Natural killer cell (primary cell): ENCODE results near the gene TMEM131. TPM values are rescaled to one million over a fixed set of nuclear protein-coding genes. Genes with fewer than 3 reads are reported as not detected.
"Not testable (repeated sequence)": the region's sequence is repeated elsewhere in the genome, so short reads cannot be mapped to it uniquely, and the experiment has no call there.

Experiments
- ATAC-seq, 3 donors: fragments of 150-1000 bp in 2 of 3; fragments of 200-7000 bp in 1 of 3; cut with Tn5 transposase; 1 replicate in 1 of 3; 2 replicates in 2 of 3; pipeline ENCODE4 v1.10.0; 2021; ENCODE audit warnings: mild to moderate bottlenecking in 2 of 3, moderate library complexity in 2 of 3
- DNase-seq, 2 donors: peaks; one replicate each; pipeline versions ENCODE4 v3.0.0 to v3.0.0-alpha.2; 2013 to 2021; ENCODE audit warnings: mixed read lengths in 1 of 2
- H3K27ac ChIP-seq: one replicate; pipeline ENCODE4 v1.5.1; 2013; ENCODE audit warnings: mild to moderate bottlenecking, low read length
- H3K27me3 ChIP-seq: one replicate; pipeline ENCODE4 v1.6.1; 2013; ENCODE audit warnings: low read length; ENCODE audit not compliant: control insufficient read depth, insufficient read depth
- H3K36me3 ChIP-seq: one replicate; pipeline ENCODE4 v1.6.1; 2013; ENCODE audit warnings: low read length; ENCODE audit not compliant: control insufficient read depth, insufficient read depth
- H3K4me1 ChIP-seq: one replicate; pipeline ENCODE4 v1.6.1; 2013; ENCODE audit warnings: low read length; ENCODE audit not compliant: control insufficient read depth, insufficient read depth
- H3K4me3 ChIP-seq: one replicate; pipeline ENCODE4 v1.5.1; 2013; ENCODE audit warnings: low read length
- H3K9me3 ChIP-seq: one replicate; pipeline ENCODE4 v1.6.1; 2013; ENCODE audit warnings: low read length; ENCODE audit not compliant: control insufficient read depth, insufficient read depth
- H3K27ac Mint-ChIP-seq, 2 donors: one replicate each; pipeline ENCODE4 v1.8.0; 2022; ENCODE audit warnings: mild to moderate bottlenecking in 2 of 2, mixed read lengths in 2 of 2, moderate library complexity in 1 of 2
- H3K27me3 Mint-ChIP-seq, 2 donors: one replicate each; pipeline ENCODE4 v1.8.0; 2022; ENCODE audit warnings: low read depth in 2 of 2, mixed read lengths in 2 of 2
- H3K36me3 Mint-ChIP-seq: one replicate; pipeline ENCODE4 v1.8.0; 2022; ENCODE audit warnings: mixed read lengths
- H3K4me1 Mint-ChIP-seq, 2 donors: one replicate each; pipeline ENCODE4 v1.8.0; 2022; ENCODE audit warnings: mixed read lengths in 2 of 2
- H3K4me3 Mint-ChIP-seq: one replicate; pipeline ENCODE4 v1.8.0; 2022; ENCODE audit warnings: mild to moderate bottlenecking, moderate library complexity, mixed read lengths
- H3K9me3 Mint-ChIP-seq, 2 donors: one replicate each; pipeline ENCODE4 v1.8.0; 2022; ENCODE audit warnings: mixed read lengths in 2 of 2
- WGBS: methylation state at CpG from one replicate; pipeline ENCODE4 v1.1.7; 2013; ENCODE audit warnings: missing lambda C conversion rate; ENCODE audit not compliant: insufficient coverage; 5-methylcytosine and 5-hydroxymethylcytosine counted together
- intact Hi-C: fragments of 100-400 bp; cut with micrococcal nuclease; formaldehyde crosslinking; loops from one replicate; pipeline ENCODE4 v1.14.2; 2022
- total RNA-seq, 4 donors: library from RNA; stranded (reverse); fragments of 120-200 nt in 1 of 4; gene quantifications; one replicate each; pipeline versions ENCODE4 v1.2.3 to v1.2.4, GENCODE V29; 2013 to 2022
- TF ChIP-seq, protein P1 (sequence below): fragments of 200-600 bp; IDR thresholded peaks from one replicate; pipeline ENCODE4 v1.8.0; 2022; ENCODE audit warnings: antibody characterized with exemption

TMEM131 gene
- total RNA-seq, 3 donors from 2014 or later (not counting 1 experiment from before 2014, with no cell fraction given), result 44.8 to 72.1 (median 67.1) TPM

GRCh38 chr2:97878865-97879264 lies 116.9 kb downstream of the TMEM131 start:
- no peak overlapping the region for H3K4me3 ChIP-seq
- TF ChIP-seq, protein P1, sequence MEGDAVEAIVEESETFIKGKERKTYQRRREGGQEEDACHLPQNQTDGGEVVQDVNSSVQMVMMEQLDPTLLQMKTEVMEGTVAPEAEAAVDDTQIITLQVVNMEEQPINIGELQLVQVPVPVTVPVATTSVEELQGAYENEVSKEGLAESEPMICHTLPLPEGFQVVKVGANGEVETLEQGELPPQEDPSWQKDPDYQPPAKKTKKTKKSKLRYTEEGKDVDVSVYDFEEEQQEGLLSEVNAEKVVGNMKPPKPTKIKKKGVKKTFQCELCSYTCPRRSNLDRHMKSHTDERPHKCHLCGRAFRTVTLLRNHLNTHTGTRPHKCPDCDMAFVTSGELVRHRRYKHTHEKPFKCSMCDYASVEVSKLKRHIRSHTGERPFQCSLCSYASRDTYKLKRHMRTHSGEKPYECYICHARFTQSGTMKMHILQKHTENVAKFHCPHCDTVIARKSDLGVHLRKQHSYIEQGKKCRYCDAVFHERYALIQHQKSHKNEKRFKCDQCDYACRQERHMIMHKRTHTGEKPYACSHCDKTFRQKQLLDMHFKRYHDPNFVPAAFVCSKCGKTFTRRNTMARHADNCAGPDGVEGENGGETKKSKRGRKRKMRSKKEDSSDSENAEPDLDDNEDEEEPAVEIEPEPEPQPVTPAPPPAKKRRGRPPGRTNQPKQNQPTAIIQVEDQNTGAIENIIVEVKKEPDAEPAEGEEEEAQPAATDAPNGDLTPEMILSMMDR, result no peak
- H3K36me3 ChIP-seq, result no peaks in the 10 kb centered on the region
- no peaks in the 10 kb centered on the region for H3K9me3 Mint-ChIP-seq
- intact Hi-C loops, result no loop called here
- WGBS, result 100% methylated on average over 3 of the region's 3 CpGs
- H3K27me3 ChIP-seq, result no peaks in the 10 kb centered on the region
- no peak for ATAC-seq
- H3K4me3 Mint-ChIP-seq, result no peak overlapping the region
- H3K36me3 Mint-ChIP-seq, result no peaks in the 10 kb centered on the region
- no peaks in the 10 kb centered on the region for H3K27me3 Mint-ChIP-seq
- H3K27ac Mint-ChIP-seq, result no peak overlapping the region
- no peaks in the 10 kb centered on the region for H3K4me1 ChIP-seq
- no peak overlapping the region for H3K27ac ChIP-seq
- H3K4me1 Mint-ChIP-seq, result peaks cover 48 to 60% of the 10 kb centered on the region in 2 donors
- DNase-seq, result no peak
- H3K9me3 ChIP-seq, result no peaks in the 10 kb centered on the region

- DNase-seq, H3K36me3 ChIP-seq, H3K27me3 ChIP-seq, H3K27ac Mint-ChIP-seq, H3K36me3 Mint-ChIP-seq, H3K4me1 ChIP-seq, intact Hi-C loops, H3K27me3 Mint-ChIP-seq, H3K4me3 Mint-ChIP-seq, H3K27ac ChIP-seq, H3K9me3 Mint-ChIP-seq, H3K4me3 ChIP-seq, ATAC-seq, H3K9me3 ChIP-seq: not testable (repeated sequence)
- 95% methylated on average over 2 of the region's 2 CpGs for WGBS
- H3K4me1 Mint-ChIP-seq, result peaks cover 52 to 63% of the 10 kb centered on the region in 2 donors
These were observed 117.4 kb downstream of the TMEM131 start for GRCh38 chr2:97878317-97878716.

- Mint-ChIP-seq H3K27ac (peak overlapping the region; percentile 44 to 66), H3K27me3 (no peaks in the 10 kb centered on the region), H3K4me3 (no peak overlapping the region), H3K9me3 (no peaks in the 10 kb centered on the region), H3K4me1 (peaks cover 58 to 63% of the 10 kb centered on the region in 2 donors), H3K36me3 (no peaks in the 10 kb centered on the region)
- Histone ChIP-seq H3K27me3 (no peaks in the 10 kb centered on the region), H3K36me3 (no peaks in the 10 kb centered on the region), H3K4me3 (no peak overlapping the region), H3K27ac (no peak overlapping the region), H3K9me3 (no peaks in the 10 kb centered on the region), H3K4me1 (peaks cover 13% of the 10 kb centered on the region)
- ATAC-seq (no peak), DNase-seq (no peak)
- TF ChIP-seq, protein P1, result no peak
- WGBS, result 89% methylated on average over 3 of the region's 4 CpGs
- intact Hi-C loops, result no loop called here
These were observed 124.5 kb downstream of the TMEM131 start for GRCh38 chr2:97871096-97871780.

GRCh38 chr2:97870396-97870843 lies 125.3 kb downstream of the TMEM131 start:
- Histone ChIP-seq H3K27ac (no peak overlapping the region), H3K27me3 (no peaks in the 10 kb centered on the region), H3K36me3 (no peaks in the 10 kb centered on the region), H3K4me1 (peaks cover 13% of the 10 kb centered on the region), H3K9me3 (no peaks in the 10 kb centered on the region), H3K4me3 (no peak overlapping the region)
- DNase-seq (peak in 1 of 2 donors; percentile 48), ATAC-seq (peak; percentile 86 to 97 (median 92))
- TF ChIP-seq, protein P1, result no peak
- intact Hi-C loops, result no loop called here
- peak overlapping the region; percentile 38 for H3K4me3 Mint-ChIP-seq
- H3K9me3 Mint-ChIP-seq, result no peaks in the 10 kb centered on the region
- peak overlapping the region; percentile 44 to 66 for H3K27ac Mint-ChIP-seq
- no peaks in the 10 kb centered on the region for H3K27me3 Mint-ChIP-seq
- WGBS, result 5% methylated on average over 3 of the region's 4 CpGs
- H3K36me3 Mint-ChIP-seq, result no peaks in the 10 kb centered on the region
- H3K4me1 Mint-ChIP-seq, result peaks cover 50 to 55% of the 10 kb centered on the region in 2 donors
